HPDE6-E6E7 (cell line): Measurements from ENCODE around the gene CCDC97.
A peak's percentile ranks its signal among the peaks of the same experiment; 100 is the strongest.
"Not testable (repeated sequence)": the region's sequence is repeated elsewhere in the genome, so short reads cannot be mapped to it uniquely, and the experiment has no call there.

ENCODE experiments used
- DNase-seq: peaks from one replicate; pipeline ENCODE4 v3.0.0; 2011; ENCODE audit warnings: missing footprints; ENCODE audit errors: extremely low spot score

The CCDC97 gene

DNA sequence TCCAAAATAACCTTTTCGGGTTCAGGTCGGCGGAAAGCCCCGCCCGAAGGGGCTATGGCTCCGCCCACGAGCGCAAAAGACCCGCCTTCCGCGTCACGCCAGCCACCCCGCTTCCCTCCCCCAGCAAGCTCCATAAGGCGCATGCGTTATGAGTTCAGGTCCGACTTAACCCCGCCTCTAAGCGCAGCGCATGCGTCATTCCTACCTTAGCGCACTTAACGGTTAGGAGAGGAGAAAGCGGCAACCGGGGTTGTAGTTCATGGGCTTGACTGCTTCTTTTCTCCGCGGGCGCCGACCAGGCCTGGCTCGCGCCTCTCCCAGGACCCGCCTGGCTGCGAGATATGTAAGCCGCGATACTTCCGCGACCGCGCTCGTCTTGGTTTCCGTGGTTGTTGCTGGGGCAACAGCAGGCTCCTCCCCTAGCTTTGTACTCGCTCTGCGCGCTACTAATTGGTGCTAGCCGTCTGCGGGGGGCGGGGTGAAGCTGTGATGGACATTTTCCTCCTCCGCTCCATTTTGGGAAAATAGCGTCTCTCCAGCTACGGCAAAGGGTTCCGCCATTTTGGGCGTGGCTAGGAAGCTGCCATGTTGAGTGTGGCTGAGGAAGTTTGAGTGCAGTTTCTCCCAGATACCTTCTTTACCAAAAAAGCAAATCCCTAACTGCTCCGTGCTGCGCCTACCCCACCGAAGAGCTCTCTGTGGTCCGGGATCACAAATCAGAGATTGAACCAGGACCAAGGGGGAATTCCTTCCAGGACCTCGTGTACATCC is 54.0 kb downstream of the CCDC97 start, which contains the start of gene B9D2:
TSS of gene B9D2 (minus strand) at position 397 of the 771 bp plus-strand sequence. CDS start 630 bp downstream, outside the sequence.
- DNase-seq = peak; percentile 92

DNA sequence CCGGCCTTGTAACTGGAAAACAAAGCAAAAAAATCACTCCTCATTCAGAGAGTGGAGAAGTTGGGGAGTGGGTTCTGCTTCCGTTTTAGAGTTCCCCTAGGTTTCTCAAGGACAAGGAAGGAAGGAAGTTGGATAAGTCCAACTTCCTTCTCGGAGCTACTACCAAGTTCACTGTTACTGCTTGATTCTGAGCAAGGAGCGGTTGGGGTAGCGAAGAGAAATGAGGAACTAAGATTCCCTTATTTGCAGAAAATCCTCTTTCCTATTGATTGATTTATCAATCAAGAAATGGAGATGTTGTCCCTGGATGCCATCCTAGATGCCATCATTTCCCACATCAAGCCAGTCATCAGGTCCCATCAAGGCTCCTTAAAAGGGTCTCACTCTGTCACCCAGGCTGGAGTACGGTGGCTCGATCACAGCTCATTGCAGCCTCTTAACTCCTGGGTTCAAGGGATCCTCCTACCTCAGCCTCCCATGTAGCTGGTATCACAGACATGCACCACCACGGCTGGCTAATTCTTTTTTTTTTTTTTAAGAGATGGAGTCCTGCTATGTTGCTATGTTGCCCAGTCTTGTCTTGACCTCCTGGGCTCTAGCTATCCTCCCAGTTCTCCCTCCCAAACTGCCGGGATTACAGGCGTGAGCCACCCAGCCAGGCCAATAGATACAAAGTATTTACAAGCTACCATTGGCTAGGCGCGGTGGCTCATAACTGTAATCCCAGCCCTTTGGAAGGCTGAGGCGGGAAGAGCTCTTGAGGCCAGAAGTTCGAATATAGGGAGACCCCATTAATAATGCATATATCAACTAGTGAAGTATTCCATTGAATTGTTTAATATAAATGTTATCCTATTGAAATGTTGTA is 54.8 kb downstream of the CCDC97 start:
- no peak for DNase-seq

DNA sequence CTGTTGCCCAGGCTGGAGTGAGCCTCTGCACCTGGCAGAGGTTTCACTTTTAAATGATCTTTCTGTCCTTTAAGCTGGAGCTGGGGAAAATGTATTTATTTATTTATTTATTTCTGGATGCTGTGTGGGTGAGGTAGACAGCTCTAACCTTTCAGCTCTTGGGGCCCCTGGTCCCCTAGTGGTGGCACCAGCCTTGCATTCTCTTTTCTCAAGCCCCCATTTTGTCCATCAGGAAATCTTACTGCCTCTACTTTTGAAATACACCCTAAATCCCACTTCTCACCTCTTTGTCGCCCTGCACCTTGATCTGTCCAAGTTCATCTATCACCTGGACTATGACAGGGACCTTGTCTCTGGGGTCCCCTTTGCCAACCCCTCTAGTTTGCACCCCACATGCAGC is 56.1 kb downstream of the CCDC97 start:
- no peak for DNase-seq

DNA sequence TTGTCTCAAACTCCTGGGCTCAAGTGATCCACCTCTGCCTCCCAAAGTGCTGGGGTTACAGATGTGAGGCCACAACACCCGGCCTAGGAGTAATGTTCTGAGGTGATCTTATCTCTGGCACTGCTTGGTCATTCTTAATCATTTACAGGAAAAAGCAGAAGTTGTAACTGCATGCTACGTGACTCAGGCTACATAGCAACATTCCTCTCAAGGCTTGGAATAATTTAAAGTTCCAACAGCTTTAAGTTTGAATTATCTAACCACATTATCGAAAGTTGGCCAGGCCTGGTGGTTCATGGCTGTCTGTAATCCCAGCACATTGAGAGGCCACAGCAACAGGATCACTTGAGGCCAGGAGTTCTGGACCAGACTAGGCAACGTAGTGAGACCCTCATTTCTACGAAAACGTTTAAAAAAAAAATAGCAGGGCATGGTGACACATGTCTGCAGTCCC is 57.9 kb downstream of the CCDC97 start:
- no peak for DNase-seq

DNA sequence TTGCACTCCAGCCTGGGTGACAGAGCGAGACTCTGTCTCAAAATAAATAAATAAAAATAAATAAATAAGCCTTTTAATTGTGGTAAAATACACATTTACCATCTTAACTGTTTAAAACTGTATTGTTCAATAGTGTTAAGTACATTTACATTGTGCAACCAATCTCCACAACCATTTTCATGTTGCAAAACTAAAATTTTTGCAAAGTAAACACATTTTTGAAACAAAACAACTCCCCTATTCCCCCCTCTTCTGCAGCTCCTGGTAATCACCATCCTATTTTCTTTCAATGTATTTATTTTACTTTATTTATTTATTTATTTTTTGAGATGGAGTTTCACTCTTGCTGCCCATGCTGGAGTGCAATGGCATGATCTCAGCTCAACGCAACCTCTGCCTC is 59.8 kb downstream of the CCDC97 start:
- no peak for DNase-seq

DNA sequence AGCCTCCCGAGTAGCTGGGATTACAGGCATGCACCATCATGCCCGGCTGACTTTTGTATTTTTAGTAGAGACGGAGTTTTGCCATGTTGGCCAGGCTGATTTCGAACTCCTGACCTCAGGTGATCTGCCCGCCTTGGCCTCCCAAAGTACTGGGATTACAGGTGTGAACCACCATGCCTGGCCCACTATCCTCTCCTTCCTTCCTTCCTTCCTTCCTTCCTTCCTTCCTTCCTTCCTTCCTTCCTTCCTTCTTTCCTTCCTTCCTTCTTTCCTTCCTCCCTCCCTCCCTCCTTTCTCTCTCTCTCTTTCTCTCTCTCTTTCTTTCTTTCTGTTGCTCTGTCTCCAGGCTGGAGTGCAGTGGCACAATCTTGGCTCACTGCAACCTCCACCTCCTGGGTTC is 61.1 kb downstream of the CCDC97 start:
- not testable (repeated sequence) for DNase-seq

DNA sequence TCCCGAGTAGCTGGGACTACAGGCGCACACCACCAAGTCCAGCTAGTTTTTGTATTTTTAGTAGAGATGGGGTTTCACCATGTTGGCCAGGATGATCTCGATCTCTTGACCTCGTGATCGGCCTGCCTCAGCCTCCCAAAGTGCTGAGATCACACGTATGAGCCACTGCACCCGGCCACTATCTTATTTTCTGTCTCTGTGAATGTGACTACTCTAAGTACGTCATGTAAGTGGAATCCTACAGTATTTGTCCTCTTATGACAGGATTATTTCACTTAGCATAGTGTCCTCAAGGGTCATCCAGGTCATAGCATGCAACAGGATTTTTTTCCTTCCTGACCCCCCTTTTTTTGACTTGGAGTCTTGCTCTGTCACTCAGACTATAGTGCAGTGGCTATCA is 61.6 kb downstream of the CCDC97 start:
- DNase-seq = no peak

DNA sequence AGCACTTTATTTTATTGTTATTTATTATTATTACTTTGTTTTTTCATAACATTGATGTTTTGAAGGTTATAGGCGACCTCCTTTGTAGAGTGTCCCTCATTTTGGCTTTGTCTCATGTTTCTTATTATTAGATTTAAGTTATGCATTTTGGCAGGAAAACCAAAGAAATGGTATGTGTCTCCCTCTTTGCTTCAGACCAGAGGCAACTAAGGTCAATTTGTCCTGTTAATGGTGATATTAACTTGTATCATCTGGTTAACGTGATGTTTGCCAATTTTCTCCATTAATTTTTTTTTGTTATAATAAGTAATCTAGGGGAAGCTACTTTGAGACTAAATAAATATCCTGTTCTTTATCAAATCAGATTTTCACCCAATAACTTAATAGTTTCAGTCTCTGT is 62.5 kb downstream of the CCDC97 start:
- no peak for DNase-seq

DNA sequence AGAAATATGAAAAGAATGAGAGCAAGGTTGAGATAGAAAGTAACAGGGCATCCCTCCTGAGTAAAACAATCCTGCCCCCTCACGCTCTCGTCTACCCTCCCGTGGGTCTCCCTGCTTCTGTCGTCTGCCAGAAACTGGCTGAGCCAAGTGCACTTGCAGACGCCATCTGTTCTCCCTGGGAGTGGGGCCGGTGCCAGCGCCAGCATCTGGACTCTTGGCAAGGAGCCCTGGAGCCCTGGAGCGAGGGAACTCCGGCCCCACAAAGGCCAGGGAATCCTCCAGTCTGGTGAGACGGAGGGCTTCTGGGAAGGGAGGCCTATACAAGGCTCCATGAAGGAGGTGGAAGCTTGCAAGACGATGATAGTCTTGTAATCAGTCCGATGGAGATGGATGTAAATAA is 64.0 kb downstream of the CCDC97 start:
- no peak for DNase-seq
